Activated CD4-positive, alpha-beta T cell treated with anti-CD3 and anti-CD28 coated beads, Interleukin-2, Interleukin-6, amounts not matched to agents 100 ng/mL and 50 ng/mL, durations not matched to agents 16 hours and 8 hours (primary cell): Measurements from ENCODE around the gene TP53.

Experiments used
- DNase-seq: peaks from one replicate; pipeline ENCODE4 v3.0.0-alpha.2; 2020

TP53 gene

GRCh38 chr17:7706631-7707354 lies 19.5 kb upstream of the TP53 start:
- no peak for DNase-seq

GRCh38 chr17:7705269-7706255 lies 18.3 kb upstream of the TP53 start:
- DNase-seq: no peak

GRCh38 chr17:7704601-7705268 lies 17.4 kb upstream of the TP53 start, which contains the start of gene EFNB3:
Gene EFNB3, plus strand, starts transcription at chr17:7705202. Its CDS starts 397 bp downstream, at chr17:7705599.
- DNase-seq: no peak

- no peak for DNase-seq
Observed at GRCh38 chr17:7703584-7704479, 16.5 kb upstream of the TP53 start.

GRCh38 chr17:7702776-7703175 lies 15.5 kb upstream of the TP53 start:
- no peak for DNase-seq

- DNase-seq: no peak
Observed at GRCh38 chr17:7701681-7702080, 14.4 kb upstream of the TP53 start.

GRCh38 chr17:7700510-7700909 lies 13.2 kb upstream of the TP53 start:
- DNase-seq: no peak

- DNase-seq: no peak
Observed at GRCh38 chr17:7697828-7698588, 10.7 kb upstream of the TP53 start.

- DNase-seq: no peak
Observed at GRCh38 chr17:7695586-7695985, 8.3 kb upstream of the TP53 start.

- no peak for DNase-seq
Observed at GRCh38 chr17:7688808-7689316, 1.6 kb upstream of the TP53 start.

- peak; percentile 98 for DNase-seq
Observed at GRCh38 chr17:7687908-7688807, 868 bp upstream of the TP53 start, which contains the start of gene WRAP53. Gene WRAP53, plus strand, starts transcription at chr17:7688477. Its CDS starts 172 bp downstream, at chr17:7688649.

GRCh38 chr17:7686222-7687071 lies 843 bp downstream of the TP53 start:
- DNase-seq: peak; percentile 84

GRCh38 chr17:7685533-7686221 lies 1.6 kb downstream of the TP53 start:
- DNase-seq: peak; percentile 94

- DNase-seq: no peak
Observed at GRCh38 chr17:7684851-7685532, 2.3 kb downstream of the TP53 start.

- no peak for DNase-seq
Observed at GRCh38 chr17:7677388-7678067, 9.8 kb downstream of the TP53 start.

- DNase-seq: no peak
Observed at GRCh38 chr17:7676533-7676932, 10.8 kb downstream of the TP53 start.

- DNase-seq: no peak
Observed at GRCh38 chr17:7674934-7675333, 12.4 kb downstream of the TP53 start.
